Body of pancreas (tissue), 4 donors: ENCODE data around the gene CEP135. TPM values are rescaled to one million over a fixed set of nuclear protein-coding genes. Genes with fewer than 3 reads are reported as not detected.
"Not testable (repeated sequence)": the region's sequence is repeated elsewhere in the genome, so short reads cannot be mapped to it uniquely, and the experiment has no call there.

Experiments
- ATAC-seq: fragments of 150-250 bp; one replicate; pipeline ENCODE4 v1.9.1; 2016
- DNase-seq, 4 donors: peaks; one replicate each; pipeline ENCODE4 v3.0.0-alpha.2; 2019
- H3K27ac ChIP-seq, 4 donors: fragments of 200-600 bp; sonication (generic); 1 replicate in 3 of 4; 2 replicates in 1 of 4; pipeline versions ENCODE4 v1.5.1 to v1.6.1; 2016 to 2019; ENCODE audit warnings: mild to moderate bottlenecking in 1 of 4, mixed read lengths in 1 of 4, moderate library complexity in 1 of 4
- H3K27me3 ChIP-seq, 2 donors: fragments of 200-600 bp; sonication (generic); one replicate each; pipeline ENCODE4 v1.6.0; 2016; ENCODE audit warnings: mild to moderate bottlenecking in 1 of 2
- H3K36me3 ChIP-seq, 2 donors: fragments of 200-600 bp; sonication (generic); replicated peaks in 1 of 2; 2 replicates each; pipeline ENCODE4 v1.5.1; 2016; ENCODE audit warnings: low read depth in 2 of 2; ENCODE audit not compliant: insufficient read depth in 1 of 2
- H3K4me1 ChIP-seq: fragments of 200-600 bp; sonication (generic); one replicate; pipeline ENCODE4 v1.6.0; 2016
- H3K4me3 ChIP-seq, 2 donors: fragments of 200-600 bp; sonication (generic); 1 replicate in 1 of 2; 2 replicates in 1 of 2; pipeline ENCODE4 v1.5.1; 2016 to 2019
- H3K9me3 ChIP-seq, 3 donors: fragments of 200-600 bp; sonication (generic); 1 replicate in 2 of 3; 2 replicates in 1 of 3; pipeline ENCODE4 v1.5.1; 2016
- CTCF ChIP-seq, 7 experiments: fragments of 450-650 bp in 4 of 7; fragments of 200-600 bp in 3 of 7; sonication (generic) in 3 of 7; IDR thresholded peaks; one replicate each; pipeline ENCODE4 v1.5.1; 2016 to 2019; ENCODE audit warnings: antibody characterized with exemption in 7 of 7
- POLR2A ChIP-seq, 3 donors: fragments of 450-650 bp; IDR thresholded peaks; one replicate each; pipeline ENCODE4 v1.6.1; 2016; ENCODE audit warnings: antibody characterized with exemption in 3 of 3, mild to moderate bottlenecking in 2 of 3
- WGBS, 2 donors: methylation state at CpG; one replicate each; pipeline ENCODE4 v1.1.5; 2017; 5-methylcytosine and 5-hydroxymethylcytosine counted together
- intact Hi-C: fragments of 100-400 bp; cut with DNase I; formaldehyde crosslinking; loops from one replicate; pipeline ENCODE4 v1.15.1; 2023
- total RNA-seq, 2 donors: library from RNA; depleted of rRNA; stranded (reverse); fragments of >200 nt; gene quantifications; one replicate each; pipeline ENCODE4 v1.1.0, GENCODE V29; 2016

Gene CEP135
- total RNA-seq, 2 donors from 2014 or later: 7.5 to 8.9 TPM

- H3K9me3 ChIP-seq: no peaks in the 10 kb centered on the region
- ATAC-seq (no peak), DNase-seq (no peak)
- H3K36me3 ChIP-seq: no peaks in the 10 kb centered on the region
- H3K27me3 ChIP-seq: no peaks in the 10 kb centered on the region
- H3K4me1 ChIP-seq: no peaks in the 10 kb centered on the region
- H3K4me3 ChIP-seq: no peak overlapping the region
- TF ChIP-seq CTCF (IDR thresholded peaks at IDR 0.05): no peak
- TF ChIP-seq POLR2A (IDR thresholded peaks at IDR 0.05): no peak
- intact Hi-C loops: no loop called here
- WGBS, 2 donors: 50 to 56% methylated on average over 1 of the region's 1 CpG
- no peak overlapping the region for H3K27ac ChIP-seq
These were observed 19.9 kb upstream of the CEP135 start for GRCh38 chr4:55928846-55929245.

GRCh38 chr4:55931043-55931442, 17.7 kb upstream of the CEP135 start:
- Histone ChIP-seq H3K36me3 (no peaks in the 10 kb centered on the region), H3K9me3 (no peaks in the 10 kb centered on the region), H3K4me1 (no peaks in the 10 kb centered on the region), H3K27ac (no peak overlapping the region), H3K27me3 (no peaks in the 10 kb centered on the region), H3K4me3 (no peak overlapping the region)
- ATAC-seq: no peak
- DNase-seq: no peak
- intact Hi-C loops: no loop called here
- 58 to 68% methylated on average over 2 of the region's 2 CpGs for WGBS, 2 donors
- TF ChIP-seq POLR2A (IDR thresholded peaks at IDR 0.05) (no peak), CTCF (IDR thresholded peaks at IDR 0.05) (no peak)

- WGBS, 2 donors: 44 to 54% methylated on average over 3 of the region's 3 CpGs
- no peaks in the 10 kb centered on the region for H3K36me3 ChIP-seq
- H3K27me3 ChIP-seq: no peaks in the 10 kb centered on the region
- no peak overlapping the region for H3K27ac ChIP-seq
- no peak for DNase-seq
- no peak for TF ChIP-seq CTCF (IDR thresholded peaks at IDR 0.05)
- no peak for TF ChIP-seq POLR2A (IDR thresholded peaks at IDR 0.05)
- H3K4me3 ChIP-seq: no peak overlapping the region
- H3K4me1 ChIP-seq: no peaks in the 10 kb centered on the region
- H3K9me3 ChIP-seq: no peaks in the 10 kb centered on the region
- intact Hi-C loops: no loop called here
- no peak for ATAC-seq
These were observed 16.9 kb upstream of the CEP135 start for GRCh38 chr4:55931833-55932232.

DNA sequence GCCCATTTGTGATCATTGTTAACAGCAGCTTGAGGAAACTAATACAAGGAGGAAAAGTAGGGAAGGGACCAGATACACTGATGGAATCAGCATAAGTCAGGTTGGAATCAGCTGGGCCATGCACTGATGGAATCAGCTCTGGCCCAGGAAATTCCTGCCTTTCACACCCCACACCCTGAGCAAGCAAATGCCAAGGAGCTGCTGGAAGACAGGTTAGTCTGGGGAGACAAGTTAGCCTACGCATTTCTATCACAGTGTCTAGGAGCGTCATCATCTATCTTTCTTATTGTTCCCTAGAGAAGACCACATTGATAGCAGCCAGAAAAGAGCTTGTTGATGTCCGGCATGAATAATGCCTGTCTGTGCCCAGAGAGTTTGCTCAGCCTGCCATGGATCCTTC, 16.2 kb upstream of the CEP135 start:
- TF ChIP-seq POLR2A (IDR thresholded peaks at IDR 0.05) (no peak), CTCF (IDR thresholded peaks at IDR 0.05) (no peak)
- no peak overlapping the region for H3K4me3 ChIP-seq
- DNase-seq: no peak
- ATAC-seq: no peak
- no peak overlapping the region for H3K27ac ChIP-seq
- peaks cover 0 to 2% (median 0%) of the 10 kb centered on the region in 3 donors for H3K9me3 ChIP-seq
- H3K4me1 ChIP-seq: no peaks in the 10 kb centered on the region
- 72 to 89% methylated on average over 3 of the region's 3 CpGs for WGBS, 2 donors
- intact Hi-C loops: no loop called here
- no peaks in the 10 kb centered on the region for H3K36me3 ChIP-seq
- no peaks in the 10 kb centered on the region for H3K27me3 ChIP-seq

DNA sequence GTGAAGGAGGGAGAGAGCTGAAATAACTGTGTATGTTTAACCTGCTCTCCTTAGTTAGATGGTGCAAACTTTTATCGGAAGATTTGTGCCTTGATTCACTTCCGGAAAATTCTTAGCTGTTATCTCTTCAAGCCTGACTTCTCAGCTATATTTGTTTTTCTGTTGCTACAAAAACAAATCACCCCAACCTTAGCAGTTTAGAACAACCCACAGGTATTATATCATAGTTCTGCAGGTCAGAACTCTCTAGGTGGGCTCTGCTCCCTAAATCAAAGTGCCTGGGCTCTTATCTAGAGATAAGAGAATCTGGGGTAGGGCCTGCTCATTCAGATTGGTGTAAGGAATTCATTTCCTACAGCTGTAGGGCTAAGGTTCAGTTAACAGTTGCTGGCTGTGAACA, 15.1 kb upstream of the CEP135 start:
- 20 to 26% methylated on average over 2 of the region's 2 CpGs for WGBS, 2 donors
- Histone ChIP-seq H3K27me3 (no peaks in the 10 kb centered on the region), H3K9me3 (peaks cover 0 to 2% (median 0%) of the 10 kb centered on the region in 3 donors), H3K4me3 (no peak overlapping the region), H3K27ac (no peak overlapping the region), H3K36me3 (no peaks in the 10 kb centered on the region), H3K4me1 (no peaks in the 10 kb centered on the region)
- TF ChIP-seq POLR2A (IDR thresholded peaks at IDR 0.05): no peak
- no peak for TF ChIP-seq CTCF (IDR thresholded peaks at IDR 0.05)
- DNase-seq: no peak
- ATAC-seq: no peak
- intact Hi-C loops: no loop called here

GRCh38 chr4:55935907-55936306, 12.8 kb upstream of the CEP135 start:
- H3K4me1 ChIP-seq, H3K27ac ChIP-seq, H3K4me3 ChIP-seq, intact Hi-C loops, H3K27me3 ChIP-seq, ATAC-seq, H3K9me3 ChIP-seq, H3K36me3 ChIP-seq, DNase-seq: not testable (repeated sequence)
- 89 to 90% methylated on average over 6 of the region's 6 CpGs for WGBS, 2 donors
